HG02970 (cell line): ENCODE data around the gene PPL.

Experiments used
- ATAC-seq: cut with Tn5 transposase; IDR thresholded peaks from one replicate; pipeline ENCODE4 v1.9.1; 2021; ENCODE audit warnings: mild to moderate bottlenecking, moderate library complexity, moderate number of reproducible peaks; ENCODE audit not compliant: unreplicated experiment, low FRiP score

The PPL gene

DNA sequence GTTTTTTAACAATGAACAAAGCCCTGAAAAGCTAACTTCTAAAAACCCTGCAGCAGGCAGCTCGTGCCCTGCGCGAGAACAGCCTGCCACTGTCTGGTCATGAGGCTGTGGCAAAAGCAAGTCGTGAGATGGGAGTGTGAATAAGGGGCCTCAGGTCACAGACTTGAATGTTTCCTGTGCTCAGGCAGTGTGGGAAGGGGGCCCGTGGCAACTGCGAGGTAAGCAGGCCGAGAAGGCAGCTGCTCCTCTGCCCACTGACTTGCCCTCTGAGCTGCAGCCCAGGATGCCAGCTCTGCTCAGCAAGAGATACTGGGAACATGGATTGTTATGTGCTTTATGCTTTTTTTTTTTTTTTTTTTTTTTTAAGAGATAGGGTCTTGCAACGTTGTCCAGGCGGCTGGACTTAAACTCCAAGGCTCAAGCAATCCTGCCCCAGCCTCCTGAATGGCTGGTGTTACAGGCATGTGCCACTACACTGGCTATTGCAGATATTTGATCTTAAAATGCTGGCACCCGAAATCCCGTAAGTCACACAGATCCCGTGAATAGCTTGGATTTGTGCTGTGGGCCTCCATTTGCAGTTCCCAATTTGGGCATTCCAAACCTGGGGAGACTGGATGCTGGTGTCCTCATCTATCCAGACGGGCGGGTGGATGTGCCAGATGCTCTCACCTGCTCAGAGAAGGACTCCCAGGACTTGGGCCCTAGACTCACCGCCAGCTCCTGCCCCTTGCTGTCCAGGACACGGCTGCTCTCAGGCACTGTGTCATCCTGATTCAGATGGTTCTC, 45.7 kb downstream of the PPL start:
- ATAC-seq, result no peak

- ATAC-seq, result no peak
Measured at GRCh38 chr16:4890686-4891085, 46.3 kb downstream of the PPL start.

DNA sequence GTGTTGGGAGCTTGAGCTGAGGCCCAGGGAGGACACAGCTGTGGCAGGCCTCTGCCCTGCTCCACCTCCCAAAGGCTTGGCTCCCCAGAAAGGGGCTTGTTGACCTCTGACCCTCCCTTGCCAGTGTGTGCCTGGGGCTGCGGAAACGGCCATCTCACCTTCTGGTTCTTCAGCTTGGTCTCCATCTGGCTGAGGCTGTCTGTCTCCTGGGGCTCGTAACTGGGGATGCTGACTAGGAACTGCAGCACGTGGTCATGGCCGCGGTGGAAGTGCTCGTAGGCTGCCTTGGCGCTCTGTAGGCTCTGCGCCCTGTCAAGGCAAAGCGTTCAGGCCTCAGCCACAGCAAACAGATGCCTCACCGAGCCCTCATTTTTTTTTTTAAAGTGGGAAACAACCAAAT, 46.9 kb downstream of the PPL start:
- no peak for ATAC-seq

GRCh38 chr16:4888428-4889135, 48.4 kb downstream of the PPL start:
- ATAC-seq, result no peak

GRCh38 chr16:4886151-4886550, 50.8 kb downstream of the PPL start:
- no peak for ATAC-seq

DNA sequence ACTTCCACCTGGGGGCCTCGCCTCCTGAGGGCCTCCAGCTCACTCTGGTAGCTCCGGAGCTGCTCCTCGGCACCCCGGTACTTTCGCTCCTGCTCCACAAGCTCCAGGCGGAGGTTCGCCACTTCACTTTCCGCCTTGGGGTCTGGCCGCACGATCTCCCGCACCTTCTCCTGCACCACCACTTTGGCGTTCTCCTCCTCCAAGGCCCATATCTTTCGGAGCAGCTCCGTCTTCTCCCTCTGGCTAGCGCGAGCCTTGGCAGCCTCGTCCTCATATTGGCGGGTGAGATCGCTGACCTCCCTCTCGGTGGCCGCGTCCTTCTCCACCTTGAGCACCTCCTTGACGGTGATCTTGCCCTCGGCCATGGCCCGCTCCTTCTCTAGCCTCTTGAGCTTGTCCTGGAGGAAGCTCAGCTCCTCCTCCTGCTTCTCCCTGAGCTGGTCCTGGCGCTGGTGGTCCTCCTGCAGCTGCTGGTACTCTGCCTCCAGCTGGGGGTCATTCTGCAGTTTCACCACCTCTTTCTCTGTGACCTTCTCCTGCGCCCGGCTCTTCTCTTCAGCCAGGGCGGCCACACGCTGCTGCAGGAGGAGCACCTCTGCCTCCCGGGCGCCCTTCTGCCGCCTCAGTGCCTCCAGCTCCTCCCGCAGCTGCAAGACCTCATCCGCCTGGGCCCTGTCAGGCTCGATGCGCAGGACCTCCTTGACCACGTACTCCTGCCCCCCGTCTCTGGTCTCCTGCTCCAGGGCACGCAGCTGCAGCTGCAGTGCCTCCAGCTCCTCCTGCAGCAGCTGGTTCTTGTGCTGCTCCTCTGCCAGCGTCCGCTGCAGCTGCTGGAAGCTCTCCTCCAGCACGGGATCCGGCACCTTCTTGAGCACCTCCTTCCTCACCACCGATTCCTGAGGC, 51.7 kb downstream of the PPL start:
- ATAC-seq, result no peak

- no peak for ATAC-seq
Measured at GRCh38 chr16:4884209-4884608, 52.7 kb downstream of the PPL start.

DNA sequence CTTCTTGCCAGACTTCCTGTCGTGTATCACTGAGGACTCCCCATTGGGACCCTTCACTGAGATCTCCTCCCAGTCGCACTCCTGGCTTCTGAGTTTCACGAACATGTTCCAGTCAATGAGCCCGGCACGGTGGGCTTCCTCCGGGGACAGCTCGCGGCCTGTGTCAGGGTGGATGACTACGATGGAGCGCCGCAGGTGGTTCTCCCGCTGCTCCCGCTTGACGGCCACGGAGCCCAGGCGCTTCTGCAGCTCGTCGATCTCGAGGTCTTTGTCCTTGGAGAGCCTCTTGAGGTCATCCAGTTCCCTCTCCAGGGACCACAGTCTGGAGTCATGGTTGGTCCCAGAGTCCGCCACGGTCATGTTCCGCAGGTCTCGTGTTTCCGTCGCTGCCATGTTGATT, 53.4 kb downstream of the PPL start:
- no peak for ATAC-seq

GRCh38 chr16:4882633-4883285, 54.2 kb downstream of the PPL start:
- ATAC-seq, result no peak

DNA sequence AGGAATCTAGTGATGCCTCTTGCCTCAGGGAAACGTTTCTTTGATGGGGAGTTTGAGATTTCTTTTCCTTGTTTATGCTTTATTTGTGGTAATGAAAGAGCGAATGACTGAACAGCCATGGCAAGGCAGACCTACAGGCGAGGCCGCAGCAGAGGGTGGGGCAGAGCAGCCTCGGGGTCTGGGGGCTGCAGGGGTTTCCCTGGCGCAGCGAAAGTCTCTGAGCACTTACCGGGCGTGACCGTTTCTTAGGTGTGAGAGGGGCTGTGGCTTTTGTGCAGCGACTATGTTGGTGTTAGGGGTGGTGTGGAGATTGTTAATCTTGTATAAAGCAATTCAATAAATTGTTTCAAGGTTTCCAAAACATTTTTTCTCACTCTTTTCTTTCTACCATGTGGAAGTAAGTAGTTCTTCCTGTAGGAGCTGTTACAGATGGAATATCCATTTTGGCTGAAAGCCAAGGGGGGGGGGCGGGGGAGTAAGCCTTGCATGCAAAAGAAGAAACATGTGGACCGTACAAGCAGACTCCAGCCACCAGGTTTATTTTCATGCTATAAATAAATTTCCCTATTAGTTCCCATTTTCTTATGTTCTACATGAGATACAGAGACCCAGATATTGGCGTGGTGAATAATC, 54.8 kb downstream of the PPL start:
- ATAC-seq, result no peak

GRCh38 chr16:4880006-4880580, 56.9 kb downstream of the PPL start:
- ATAC-seq, result no peak

DNA sequence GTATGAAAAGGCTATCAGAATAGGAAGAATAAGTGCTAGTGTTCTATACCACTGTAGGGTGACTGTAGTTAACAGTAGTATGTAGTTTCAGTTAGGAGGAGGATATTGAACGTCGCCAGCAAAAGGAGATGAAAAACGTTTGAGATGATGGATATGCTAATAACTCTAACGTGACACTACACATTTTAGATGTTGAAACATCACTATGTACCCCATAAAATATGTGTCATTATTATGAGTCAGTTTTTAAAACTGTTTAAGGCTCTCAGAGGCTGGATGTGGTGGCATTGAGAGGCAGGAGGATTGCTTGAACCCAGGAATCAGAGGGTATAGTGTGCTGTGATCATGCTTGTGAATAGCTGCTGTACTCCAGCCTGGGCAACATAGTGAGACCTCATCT, 57.9 kb downstream of the PPL start:
- no peak for ATAC-seq

GRCh38 chr16:4877380-4877685, 59.6 kb downstream of the PPL start:
- no peak for ATAC-seq

DNA sequence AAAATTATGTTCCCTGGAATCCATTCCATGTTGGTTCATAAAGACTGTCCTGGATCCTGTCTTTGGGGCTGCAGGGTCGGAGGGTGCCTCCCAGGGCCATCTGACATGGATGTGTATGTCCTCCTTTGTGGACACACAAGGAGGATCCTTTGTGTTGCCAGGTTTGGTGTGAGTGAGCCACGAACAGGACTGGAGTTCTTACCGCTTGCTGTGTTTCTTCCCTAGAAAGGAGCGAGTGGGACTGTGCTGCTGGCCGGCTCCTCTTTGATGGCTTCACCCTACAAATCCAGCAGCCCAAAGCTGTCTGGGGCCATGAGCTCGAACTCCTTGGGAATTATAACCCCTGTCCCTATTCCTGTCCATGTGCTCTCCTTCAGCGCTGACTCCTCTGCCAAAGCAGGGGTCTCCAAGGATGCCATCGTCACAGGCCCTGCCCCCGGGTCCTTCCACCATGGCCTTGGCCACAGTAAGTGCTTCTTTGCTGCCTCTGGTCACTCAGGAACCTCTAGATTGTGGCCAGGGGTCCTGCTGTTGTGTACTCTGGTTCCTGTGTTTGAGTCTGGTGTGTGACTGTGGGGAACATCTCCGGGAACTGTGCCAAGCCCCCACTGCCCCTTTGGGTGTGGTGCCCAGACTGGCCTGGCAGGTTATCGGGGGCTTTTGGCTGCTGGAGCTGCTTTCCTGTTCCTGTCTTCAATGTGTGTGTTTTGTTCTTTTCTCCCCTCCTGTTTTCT, 60.1 kb downstream of the PPL start:
- no peak for ATAC-seq

DNA sequence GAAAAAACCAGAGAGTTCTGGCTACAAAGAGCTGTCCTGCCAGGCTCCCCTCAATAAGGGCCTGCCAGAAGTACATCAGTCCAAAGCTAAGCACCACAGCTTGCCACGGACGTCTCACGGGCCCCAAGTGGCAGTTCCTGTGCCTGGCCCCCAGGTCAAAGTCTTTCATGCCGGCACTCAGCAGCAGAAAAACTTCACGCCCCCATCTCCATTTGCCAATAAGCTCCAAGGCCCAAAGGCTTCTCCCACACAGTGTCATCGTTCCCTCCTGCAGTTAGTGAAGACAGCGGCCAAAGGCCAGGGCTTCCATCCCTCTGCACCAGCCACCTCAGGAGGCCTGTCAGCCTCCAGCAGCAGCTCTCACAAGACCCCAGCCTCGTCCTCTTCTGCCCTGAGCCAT, 62.3 kb downstream of the PPL start:
- ATAC-seq, result no peak

- no peak for ATAC-seq
Measured at GRCh38 chr16:4873091-4873490, 63.9 kb downstream of the PPL start.

DNA sequence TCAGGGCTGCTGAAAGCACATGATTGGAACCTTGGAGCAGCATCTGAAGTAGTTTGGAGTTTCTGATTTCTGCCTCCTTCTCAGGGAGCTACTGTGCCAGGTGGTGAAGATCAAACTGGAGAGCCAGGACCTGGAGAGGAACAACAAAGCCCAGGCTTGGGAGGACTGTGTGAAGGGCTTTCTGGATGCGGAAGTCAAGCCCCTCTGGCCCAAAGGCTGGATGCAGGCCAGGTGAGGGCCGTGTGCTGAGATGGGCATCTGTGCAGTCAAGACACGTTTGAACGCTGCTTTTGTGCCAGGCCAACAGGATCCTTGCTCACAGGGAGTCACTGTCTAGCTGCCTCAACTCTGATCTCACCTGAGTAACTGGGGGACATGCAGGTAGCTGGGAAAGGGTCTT, 65.9 kb downstream of the PPL start:
- no peak for ATAC-seq

- ATAC-seq, result no peak
Measured at GRCh38 chr16:4870138-4870671, 66.7 kb downstream of the PPL start.

GRCh38 chr16:4869147-4869805, 67.7 kb downstream of the PPL start:
- ATAC-seq, result no peak
